Non-pigmented ciliary epithelial cell (primary cell): ENCODE measurements around the gene NRDC.
"Not testable (repeated sequence)": the region's sequence is repeated elsewhere in the genome, so short reads cannot be mapped to it uniquely, and the experiment has no call there.

ENCODE experiments used
- DNase-seq: peaks from one replicate; pipeline ENCODE4 v3.0.0-alpha.2; 2010; ENCODE audit warnings: low read depth

Gene NRDC

DNA sequence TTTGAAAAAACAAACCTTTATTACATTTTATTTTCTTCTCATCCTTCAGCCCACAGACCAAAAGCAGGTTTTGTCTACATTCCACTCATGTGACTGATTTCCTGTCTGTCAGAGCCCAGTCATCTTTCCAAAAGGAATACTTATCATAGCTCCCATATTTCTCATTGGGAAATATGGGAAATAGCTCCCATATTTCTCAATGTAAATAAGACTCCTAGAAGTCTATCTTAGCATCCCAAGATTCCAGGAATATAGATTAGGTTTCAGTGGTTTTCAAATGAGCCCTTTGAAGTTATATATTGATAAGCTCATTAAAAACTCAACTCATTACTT is 19.1 kb upstream of the NRDC start:
- DNase-seq, result peak; percentile 84

DNA sequence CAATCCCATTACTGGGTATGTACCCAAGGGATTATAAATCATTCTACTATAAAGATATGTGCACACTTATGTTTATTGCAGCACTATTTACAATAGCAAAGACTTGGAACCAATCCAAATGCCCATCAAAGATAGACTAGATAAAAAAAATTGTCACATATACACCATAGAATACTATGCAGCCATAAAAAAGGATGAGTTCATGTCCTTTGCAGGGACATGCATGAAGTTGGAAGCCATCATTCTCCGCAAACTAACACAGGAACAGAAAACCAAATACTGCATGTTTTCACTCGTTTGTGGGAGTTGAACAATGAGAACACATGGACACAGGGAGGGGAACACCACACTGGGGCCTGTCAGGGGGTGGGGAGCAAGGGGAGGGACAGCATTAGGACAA is 16.2 kb upstream of the NRDC start:
- DNase-seq, result not testable (repeated sequence)

DNA sequence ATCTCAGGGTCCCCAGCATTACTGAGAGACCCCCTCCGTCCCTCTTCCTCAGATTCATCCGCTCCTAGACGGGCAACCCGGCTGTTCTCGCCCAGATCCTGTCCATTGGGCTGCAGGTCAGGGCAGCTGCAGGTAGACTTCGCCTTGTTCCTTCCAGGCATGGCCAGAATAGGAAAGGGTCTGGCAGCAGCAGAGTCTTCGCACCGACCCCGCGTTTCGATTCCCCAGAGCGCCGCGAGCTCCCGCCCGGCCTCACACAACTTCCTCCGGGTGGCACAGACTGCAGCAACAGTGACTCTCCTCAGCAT is 265 bp downstream of the NRDC start:
- no peak for DNase-seq

- DNase-seq, result no peak
Observed at GRCh38 chr1:51877434-51878307, 856 bp downstream of the NRDC start.

DNA sequence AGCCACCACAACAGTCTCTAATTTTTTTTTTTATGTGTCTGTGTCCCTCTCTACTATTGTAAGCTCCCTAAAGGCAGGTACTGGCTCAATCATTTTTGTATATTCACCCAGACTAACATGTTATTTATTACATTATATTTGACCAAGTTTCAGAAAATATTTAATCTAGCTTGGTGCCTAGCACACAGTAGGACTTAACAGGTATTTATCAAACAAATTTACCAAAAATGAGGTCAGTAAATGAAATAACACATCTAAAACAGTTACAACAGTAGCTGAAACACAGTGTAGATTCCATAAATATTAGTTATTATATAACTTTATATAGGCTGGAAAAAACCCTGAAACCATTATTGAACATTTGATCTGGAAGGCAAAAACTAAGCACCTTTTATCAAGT is 2.7 kb downstream of the NRDC start:
- DNase-seq, result no peak

DNA sequence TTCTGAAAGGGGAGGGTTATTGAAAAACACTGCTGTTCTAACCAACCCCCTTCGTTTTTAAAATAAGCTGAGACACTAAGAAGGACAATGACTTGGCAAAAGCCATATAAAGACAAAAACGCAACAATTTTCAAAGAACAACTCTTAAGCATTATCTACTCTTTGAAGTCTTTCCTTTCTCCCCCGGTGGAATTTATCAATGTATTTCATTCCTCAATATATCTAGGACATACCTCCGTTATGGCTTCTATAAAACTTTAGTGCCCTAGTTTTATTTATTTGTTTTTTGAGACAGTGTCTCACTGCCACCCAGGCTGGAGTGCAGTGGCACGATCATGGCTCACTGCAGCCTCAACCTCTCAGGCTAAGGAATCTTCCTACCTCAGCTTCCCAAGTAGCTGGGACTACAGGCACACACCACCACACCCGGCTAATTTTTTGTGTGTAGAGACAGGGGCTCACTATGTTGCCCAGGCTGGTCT is 3.2 kb downstream of the NRDC start:
- no peak for DNase-seq

DNA sequence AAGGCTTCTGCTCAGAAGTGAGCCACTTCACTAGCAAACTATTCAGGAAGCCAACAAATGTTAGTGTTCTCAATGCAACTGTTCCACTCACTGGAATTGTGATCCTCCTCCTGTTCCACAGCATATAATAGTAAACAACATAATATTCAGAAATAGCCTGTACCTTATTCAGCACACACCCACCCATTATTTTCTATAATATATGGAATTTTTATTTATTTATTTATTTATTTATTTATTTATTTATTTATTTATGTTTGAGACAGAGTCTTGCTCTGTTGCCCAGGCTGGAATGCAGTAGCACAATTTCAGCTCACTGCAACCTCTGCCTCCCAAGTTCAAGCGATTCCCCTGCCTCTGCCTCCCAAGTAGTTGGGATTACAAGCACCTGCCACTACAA is 5.3 kb downstream of the NRDC start:
- not testable (repeated sequence) for DNase-seq

GRCh38 chr1:51871351-51871975 is 7.1 kb downstream of the NRDC start:
- no peak for DNase-seq

DNA sequence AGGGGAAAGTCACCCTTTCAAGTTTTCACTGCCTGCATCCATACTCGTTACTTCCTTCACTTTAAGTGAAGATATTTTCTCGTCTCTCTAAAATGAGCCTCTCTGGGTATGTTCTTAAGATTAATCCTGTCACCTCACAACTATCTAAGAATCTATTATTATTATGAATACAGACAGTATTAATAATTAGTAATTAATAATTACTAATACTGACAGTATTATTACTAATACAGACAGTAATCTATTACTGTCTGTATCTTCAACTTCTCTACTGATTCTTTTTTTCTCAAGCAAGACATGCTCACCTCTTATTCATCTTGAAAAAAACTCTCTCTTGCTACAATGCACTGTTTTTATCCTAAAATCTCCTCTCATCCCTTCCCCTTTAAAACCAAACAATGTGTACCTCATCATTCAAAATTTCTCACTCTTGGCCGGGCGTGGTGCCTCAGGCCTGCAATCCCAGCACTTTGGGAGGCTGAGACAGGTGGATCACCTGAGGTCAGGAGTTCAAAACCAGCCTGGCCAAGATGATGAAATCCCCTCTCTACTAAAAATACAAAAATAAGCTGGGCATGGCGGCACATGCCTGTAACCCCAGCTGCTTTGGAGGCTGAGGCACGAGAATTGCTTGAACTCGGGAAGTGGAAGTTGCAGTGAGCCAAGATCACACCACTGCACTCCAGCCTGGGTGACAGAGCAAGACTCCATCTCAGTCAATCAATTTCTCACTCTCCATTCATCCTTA is 7.8 kb downstream of the NRDC start:
- no peak for DNase-seq

GRCh38 chr1:51867479-51868232 is 10.9 kb downstream of the NRDC start:
- DNase-seq, result no peak

GRCh38 chr1:51863384-51863783 is 15.1 kb downstream of the NRDC start:
- no peak for DNase-seq

DNA sequence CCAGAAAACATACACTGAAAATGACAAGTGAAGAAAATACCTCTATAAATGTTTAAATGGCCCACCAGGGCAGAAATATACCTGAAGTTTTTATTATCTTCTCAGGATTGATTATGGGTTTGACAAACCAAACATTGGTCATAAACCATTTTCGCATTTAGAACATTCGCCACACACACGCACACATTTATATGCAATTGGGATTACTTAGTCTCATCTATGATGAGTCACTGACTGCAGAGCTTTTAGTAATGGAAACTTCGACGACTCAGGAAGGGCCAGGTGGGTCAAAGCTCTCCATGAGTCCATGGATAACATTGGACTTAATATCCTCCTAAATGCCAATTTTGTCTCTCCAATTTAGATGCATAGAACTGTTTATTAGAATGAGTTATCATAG is 16.9 kb downstream of the NRDC start:
- DNase-seq, result no peak

- DNase-seq, result no peak
Observed at GRCh38 chr1:51859735-51860134, 18.8 kb downstream of the NRDC start.

DNA sequence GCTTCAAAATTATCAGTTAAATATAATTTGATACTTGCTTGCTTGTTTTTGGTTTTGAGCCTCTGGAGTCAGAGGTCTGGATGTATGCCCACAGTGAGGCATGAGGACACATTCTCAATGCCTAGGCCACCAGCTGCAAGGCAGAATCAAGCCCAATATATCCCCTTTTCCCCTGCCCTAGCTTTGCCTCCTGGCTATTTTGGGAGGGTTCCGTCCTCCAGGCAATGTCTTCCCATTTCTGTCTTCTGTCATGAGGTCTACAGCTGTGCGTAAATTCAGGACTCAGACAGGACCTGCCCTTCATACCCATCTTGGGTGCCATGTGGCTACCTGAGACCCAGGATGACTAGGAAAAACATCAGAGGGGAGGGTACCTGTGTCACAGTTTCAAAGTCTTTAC is 19.2 kb downstream of the NRDC start:
- no peak for DNase-seq

DNA sequence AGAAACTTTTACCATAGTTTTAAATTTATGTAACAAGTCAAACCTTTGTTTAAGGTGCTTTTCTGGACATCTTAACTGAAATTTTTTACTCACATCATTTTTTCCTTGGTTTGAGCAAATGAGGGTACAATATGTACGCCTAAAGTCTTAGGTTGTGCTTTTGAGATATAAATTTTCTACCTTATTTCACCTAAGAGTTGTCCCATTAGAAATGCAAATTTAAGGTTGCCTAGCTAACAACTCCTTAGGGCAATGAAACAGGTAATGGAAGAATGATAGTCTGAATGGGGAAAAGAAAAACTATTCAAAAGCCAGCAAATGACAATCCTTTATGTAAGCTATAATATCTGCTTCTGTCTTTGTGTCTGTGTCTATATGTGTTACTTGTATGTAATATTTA is 19.6 kb downstream of the NRDC start:
- no peak for DNase-seq

GRCh38 chr1:51856745-51857144 is 21.8 kb downstream of the NRDC start:
- no peak for DNase-seq

GRCh38 chr1:51855624-51856023 is 22.9 kb downstream of the NRDC start:
- no peak for DNase-seq

GRCh38 chr1:51853360-51853759 is 25.2 kb downstream of the NRDC start:
- DNase-seq, result no peak

GRCh38 chr1:51851882-51852396 is 26.6 kb downstream of the NRDC start:
- DNase-seq, result no peak

DNA sequence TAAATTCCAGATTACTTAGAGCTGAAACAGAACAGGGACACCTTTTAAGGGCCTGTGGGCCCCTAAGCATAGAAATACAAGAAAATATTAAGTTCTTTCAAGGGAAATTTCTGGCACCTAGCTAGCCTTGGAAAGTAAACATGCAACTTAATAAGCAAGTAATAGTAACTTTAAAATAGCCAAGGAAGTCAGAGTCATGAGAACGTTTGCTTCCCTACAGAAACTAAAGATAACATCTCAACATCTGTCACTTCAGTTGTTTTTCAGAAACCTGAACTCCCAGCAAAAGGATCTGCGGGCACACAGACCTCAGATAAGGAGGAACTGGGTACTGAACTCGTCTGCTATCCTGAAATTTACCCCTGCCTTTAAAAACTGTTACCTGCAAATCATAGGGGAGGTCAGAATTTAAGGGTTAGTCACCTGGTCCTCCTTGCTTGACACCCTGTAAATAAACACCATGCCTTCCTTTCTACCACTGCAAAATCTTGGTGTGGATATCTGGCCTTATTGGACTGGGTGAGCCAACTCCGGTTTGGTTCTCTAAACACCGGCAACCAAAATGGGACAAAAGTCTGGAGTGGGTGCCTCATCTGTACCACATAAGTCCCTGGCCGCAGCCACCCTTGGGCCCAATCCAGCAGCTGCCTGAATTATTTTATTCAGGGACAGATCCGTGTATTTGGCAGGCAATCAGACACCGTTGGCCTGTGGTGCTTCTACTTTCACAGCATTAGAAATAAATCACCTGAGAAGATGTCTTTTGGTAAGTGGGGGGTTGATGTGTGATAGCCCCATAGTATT is 27.9 kb downstream of the NRDC start:
- no peak for DNase-seq

- DNase-seq, result no peak
Observed at GRCh38 chr1:51847294-51847920, 31.1 kb downstream of the NRDC start.
